Measurements from ENCODE around the gene SYT4.
"Not testable (repeated sequence)": the region's sequence is repeated elsewhere in the genome, so short reads cannot be mapped to it uniquely, and the experiment has no call there.

Gene SYT4, protein sequence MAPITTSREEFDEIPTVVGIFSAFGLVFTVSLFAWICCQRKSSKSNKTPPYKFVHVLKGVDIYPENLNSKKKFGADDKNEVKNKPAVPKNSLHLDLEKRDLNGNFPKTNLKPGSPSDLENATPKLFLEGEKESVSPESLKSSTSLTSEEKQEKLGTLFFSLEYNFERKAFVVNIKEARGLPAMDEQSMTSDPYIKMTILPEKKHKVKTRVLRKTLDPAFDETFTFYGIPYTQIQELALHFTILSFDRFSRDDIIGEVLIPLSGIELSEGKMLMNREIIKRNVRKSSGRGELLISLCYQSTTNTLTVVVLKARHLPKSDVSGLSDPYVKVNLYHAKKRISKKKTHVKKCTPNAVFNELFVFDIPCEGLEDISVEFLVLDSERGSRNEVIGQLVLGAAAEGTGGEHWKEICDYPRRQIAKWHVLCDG

DNA sequence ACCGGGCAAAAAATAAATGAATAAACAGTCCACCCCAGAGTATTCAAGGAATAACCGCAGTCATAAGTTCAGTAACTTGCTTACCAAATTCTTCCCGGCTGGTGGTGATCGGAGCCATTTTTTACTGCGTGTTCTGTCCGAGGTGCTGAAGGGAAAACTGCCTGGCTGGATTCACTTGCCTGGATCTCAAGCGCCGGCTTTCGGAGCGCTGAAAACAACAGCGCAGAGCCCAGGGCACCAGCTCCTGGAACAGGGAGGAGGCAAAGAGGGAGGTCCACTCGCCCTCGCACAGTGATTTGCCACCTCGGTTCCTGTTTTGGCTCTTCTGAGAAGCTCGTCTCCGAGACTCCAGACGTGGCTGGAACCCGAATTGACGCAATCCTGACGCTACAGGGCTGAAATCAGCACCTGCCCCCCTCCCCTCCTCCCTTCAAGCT lies at the start of gene SYT4:
Gene SYT4 (minus strand): TSS at position 327 of the 437 bp plus-strand sequence. CDS start 209 bp downstream, at position 118.
- DNase-seq (ENCODE audit: low read depth in 2 of 2) = no peak

DNA sequence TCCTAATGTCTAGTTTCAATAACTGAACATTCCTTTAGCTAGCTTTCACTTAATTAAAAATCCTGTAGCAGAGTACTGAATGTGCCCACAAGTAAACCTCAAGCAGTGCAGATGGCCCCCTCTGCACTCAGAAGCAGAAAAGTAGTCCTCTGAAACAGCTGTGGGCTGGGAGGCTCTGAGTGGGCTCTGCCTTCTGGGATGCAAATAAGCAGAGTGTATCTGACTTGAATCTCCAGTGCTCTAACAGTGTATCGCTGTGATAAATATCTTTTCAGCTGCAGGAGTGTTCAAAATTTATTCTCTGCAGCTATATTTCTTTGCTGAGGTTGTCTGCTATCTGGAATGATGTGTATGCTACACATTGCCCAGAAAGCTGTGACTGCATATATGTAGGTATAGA lies 44.8 kb upstream of the SYT4 start:
- DNase-seq (ENCODE audit: low read depth in 2 of 2) = no peak

GRCh38 chr18:43314941-43315340 lies 37.7 kb upstream of the SYT4 start:
- no peak for DNase-seq (ENCODE audit: low read depth in 2 of 2)

DNA sequence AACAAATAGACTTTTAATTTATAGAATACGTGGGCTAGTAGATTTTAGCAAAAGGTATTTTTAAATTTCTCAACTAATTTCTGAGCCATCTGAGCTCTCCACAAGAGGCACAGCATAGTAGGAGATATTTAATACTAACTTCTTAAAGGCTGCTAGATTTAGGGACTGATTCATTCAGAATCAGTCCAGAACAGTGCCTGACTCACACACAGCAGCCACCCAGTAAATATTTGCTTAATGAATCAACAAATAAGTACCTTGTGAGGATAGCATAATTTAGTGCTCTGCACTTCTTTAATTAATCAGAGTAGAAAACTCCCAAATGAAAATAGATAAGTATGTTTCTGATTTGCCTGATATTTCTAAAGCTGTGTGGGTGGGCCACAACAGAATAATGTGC lies 35.6 kb upstream of the SYT4 start:
- DNase-seq (ENCODE audit: low read depth in 2 of 2) = no peak

GRCh38 chr18:43310239-43310638 lies 32.9 kb upstream of the SYT4 start:
- DNase-seq (ENCODE audit: low read depth in 2 of 2) = no peak

DNA sequence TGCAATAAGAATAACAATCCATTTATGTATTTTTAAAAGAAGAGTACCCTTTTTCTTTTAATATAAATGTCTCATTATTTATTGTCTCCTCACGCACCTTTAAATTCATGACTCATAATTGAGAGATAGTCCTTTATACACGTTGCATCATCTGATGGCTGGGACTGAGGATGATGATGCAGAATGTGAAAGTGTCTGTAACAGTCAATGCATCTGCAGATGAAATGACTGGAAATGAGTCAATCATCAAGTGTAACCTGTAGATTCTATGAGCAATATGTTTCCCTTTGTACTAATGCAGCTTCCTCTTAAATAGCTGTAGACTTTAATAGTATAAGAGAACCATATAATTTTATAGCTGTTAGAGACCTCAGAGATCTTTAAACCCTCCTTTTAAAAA lies 26.1 kb upstream of the SYT4 start:
- no peak for DNase-seq (ENCODE audit: low read depth in 2 of 2)

DNA sequence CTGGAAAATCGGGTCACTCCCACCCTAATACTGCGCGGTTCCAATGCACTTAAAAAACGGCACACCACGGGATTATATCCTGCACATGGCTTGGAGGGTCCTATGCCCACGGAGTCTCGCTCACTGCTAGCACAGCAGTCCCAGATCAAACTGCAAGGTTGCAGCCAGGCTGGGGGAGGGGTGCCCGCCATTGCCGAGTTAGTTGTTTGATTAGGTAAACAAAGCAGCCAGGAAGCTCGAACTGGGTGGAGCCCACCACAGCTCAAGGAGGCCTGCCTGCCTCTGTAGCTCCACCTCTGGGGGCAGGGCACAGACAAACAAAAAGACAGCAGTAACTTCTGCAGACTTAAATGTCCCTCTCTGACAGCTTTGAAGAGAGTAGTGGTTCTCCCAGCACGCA lies 8.9 kb upstream of the SYT4 start:
- DNase-seq (ENCODE audit: low read depth in 2 of 2) = not testable (repeated sequence)

- DNase-seq (ENCODE audit: low read depth in 2 of 2) = no peak
Observed at GRCh38 chr18:43283299-43283698, 6.0 kb upstream of the SYT4 start.

DNA sequence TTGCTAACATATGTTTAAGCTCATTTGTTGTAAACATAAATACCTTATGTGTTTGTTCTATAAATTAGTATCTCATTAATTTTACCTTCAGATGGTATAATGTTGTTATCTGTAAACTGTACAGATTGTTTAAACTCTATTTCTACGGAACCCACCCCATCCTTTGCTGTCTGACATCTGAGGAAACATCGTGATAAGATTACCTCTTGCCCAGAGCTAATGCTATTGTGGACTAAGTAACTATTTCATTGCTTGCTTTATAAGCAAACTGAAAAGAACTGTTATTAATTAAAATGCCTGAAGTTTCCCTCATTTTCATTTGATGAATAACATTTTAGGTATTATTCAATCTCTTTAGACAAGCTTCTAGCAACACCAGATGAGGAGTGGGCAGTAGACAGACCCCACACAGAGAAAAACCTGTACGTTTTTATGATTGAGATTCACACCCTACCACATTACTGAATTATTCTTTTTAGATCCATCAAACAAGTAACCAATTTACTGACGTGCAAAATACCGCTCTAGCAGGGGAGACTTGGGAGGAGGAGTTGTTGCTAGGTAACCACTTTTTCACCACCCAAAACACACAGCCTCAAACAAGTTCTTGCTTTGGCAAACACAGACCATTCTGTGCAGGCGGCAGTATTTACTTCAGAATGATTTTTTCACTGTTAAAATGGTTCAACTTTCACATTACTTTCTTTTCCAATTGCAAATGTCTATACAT lies 1.9 kb upstream of the SYT4 start:
- DNase-seq (ENCODE audit: low read depth in 2 of 2) = no peak

DNA sequence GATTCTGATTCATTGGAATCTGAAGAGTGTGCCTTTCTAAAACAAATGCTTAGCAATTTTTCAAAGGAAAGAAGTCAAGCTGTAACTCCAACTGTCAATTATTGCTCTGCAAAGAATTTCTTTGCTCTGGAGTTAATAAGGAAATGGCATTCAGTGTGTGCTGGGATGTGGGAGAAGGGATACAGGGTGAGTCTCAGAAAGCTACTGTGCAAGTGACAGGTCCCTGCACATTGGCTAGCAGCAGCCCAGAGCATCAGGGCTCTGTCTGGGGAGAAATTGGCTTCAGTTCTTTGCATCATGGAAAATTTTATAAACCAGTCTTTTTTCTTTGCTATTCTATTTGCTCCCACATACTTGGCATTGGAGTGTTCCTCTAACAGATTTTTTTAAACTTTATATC lies 1.1 kb upstream of the SYT4 start:
- no peak for DNase-seq (ENCODE audit: low read depth in 2 of 2)

- DNase-seq (ENCODE audit: low read depth in 2 of 2) = no peak
Observed at GRCh38 chr18:43276491-43276890, 799 bp downstream of the SYT4 start.

GRCh38 chr18:43275546-43275945 lies 1.7 kb downstream of the SYT4 start:
- no peak for DNase-seq (ENCODE audit: low read depth in 2 of 2)

DNA sequence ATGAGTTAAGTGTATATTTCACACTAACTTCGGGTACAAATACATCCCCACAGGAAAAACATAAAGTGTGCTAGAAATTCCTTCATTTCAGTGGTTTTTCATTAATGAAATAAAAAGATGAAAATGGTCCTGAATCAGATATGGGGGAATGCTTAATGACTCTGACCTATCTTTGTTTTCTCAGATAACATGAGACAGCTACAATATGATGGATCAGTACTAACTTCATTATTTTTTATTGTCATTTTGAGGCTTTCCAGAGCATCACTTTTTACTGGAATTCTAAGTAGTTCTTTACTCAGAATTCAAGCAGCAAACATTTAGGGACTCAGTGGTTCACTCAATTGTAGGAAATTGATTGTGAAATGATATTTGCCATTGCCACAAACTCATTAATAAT lies 2.8 kb downstream of the SYT4 start:
- no peak for DNase-seq (ENCODE audit: low read depth in 2 of 2)

DNA sequence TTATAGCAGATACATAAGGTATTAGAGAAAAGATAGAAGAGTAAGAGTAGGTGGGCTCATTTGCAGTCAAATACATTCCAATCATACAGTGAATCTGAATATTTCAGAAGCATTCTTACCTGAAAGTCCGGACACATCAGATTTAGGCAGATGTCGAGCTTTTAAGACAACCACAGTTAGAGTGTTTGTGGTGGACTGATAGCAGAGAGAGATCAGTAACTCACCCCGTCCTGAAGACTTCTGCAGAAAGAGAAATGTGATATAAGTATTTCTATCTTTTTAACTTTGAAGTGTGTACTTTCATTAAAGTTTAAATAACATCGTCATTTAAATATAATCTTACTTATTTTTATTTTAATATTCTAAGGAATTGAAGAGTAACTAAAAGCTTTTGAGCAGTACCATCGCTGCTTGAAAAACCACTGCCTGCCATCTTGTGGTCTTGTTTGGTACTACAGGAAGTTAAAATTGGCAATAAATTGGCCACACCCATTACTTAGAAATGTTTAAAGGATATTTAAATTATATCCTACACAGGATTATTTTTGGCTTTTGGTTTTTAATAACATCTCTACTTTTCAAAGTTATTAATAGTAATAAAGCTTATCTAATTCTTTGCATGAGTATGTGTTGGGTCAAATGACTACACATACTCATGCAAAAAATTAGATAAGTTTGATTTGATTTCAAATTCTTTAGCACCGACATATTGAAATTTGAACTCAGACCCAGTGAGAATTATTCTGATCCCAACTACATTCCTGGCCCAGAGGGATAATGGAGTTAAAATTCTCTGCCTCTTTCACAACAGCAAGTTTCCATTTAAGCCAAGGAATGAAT lies 5.5 kb downstream of the SYT4 start:
- DNase-seq (ENCODE audit: low read depth in 2 of 2) = no peak

DNA sequence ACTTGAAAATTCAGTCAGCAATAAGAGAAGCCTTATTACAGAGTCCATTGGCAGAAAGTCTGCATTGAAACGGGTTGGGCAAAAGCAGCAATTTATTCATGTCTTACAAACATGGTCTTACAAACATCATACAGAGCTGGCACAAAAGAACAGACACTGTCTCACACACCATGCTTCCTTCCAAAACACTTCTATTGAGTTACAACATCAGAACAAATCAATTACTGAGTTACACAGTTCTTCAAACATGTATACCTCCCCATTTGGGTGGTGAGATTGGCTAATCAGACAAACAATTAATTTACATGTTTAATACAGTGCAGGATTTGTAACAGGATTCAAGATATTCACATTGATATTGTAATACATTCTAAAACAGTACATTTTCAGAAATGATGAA lies 9.5 kb downstream of the SYT4 start:
- DNase-seq (ENCODE audit: low read depth in 2 of 2) = no peak

DNA sequence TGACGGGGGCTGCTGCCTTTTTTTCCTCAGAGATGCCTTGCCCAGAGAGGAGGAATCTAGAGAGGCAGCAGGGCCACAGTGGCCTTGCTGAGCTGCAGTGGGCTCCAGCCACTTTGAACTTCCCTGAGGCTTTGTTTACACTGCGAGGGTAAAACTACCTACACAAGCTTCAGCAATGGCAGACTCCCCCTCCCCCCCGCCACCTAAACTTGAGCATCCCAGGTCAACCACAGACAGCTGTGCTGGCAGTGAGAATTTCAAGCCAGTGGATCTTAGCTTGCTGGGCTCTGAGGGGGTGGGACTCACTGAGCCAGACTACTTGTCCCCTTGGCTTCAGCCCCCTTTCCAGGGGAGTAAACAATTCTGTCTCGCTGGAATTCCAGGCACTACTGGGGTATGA lies 11.8 kb downstream of the SYT4 start:
- no peak for DNase-seq (ENCODE audit: low read depth in 2 of 2)

DNA sequence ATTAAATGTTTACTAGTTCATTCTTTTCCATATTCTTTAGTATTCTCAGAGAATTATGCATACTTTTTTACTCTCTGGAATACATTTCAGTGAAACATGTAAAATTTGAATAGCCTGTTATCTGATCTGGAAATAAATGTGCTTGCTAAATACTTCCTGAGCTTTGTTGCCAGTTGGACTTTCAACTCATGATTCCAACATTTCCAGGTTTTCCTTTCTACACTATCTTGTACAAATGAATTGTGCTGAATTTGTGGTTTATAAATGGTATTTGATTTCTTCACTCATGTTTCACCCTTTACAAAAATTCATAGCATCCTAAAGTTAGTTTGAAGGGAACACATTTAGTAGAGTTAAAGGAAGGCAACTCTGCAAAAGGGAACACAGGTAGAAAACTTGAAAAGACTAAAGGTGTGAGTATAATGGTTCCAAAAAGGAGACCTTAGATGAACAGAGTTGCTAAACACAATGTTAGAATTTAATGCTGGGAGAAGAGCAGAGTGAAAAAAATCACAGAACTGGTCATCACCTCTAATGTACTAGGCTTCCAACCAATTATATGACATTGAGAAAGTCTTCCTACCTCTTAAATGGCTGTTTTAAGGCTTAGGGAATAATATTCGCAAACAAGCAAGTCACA lies 28.6 kb downstream of the SYT4 start:
- no peak for DNase-seq (ENCODE audit: low read depth in 2 of 2)

DNA sequence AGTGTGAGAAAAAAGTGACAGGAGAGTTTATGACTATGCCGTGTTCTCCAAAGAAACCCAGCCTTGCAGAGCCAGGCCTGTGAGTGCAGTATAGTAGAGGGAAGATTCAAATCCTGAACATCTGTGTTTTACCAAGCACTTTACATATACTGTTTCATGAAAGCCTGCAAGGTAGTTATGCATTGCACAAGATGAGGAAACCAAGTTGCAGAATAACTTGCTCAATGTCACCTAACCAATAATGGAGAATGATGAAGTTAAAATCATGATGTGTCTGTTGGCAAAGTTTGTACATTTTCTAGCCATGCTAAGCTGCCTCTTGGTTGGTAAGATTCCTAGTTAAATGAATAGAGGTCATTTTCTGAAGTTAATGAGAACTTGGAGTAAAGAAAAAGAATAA lies 29.3 kb downstream of the SYT4 start:
- DNase-seq (ENCODE audit: low read depth in 2 of 2) = no peak

GRCh38 chr18:43238429-43238828 lies 38.9 kb downstream of the SYT4 start:
- no peak for DNase-seq (ENCODE audit: low read depth in 2 of 2)

- DNase-seq (ENCODE audit: low read depth in 2 of 2) = no peak
Observed at GRCh38 chr18:43236921-43237320, 40.4 kb downstream of the SYT4 start.

- DNase-seq (ENCODE audit: low read depth in 2 of 2) = no peak
Observed at GRCh38 chr18:43234889-43235288, 42.4 kb downstream of the SYT4 start.

DNA sequence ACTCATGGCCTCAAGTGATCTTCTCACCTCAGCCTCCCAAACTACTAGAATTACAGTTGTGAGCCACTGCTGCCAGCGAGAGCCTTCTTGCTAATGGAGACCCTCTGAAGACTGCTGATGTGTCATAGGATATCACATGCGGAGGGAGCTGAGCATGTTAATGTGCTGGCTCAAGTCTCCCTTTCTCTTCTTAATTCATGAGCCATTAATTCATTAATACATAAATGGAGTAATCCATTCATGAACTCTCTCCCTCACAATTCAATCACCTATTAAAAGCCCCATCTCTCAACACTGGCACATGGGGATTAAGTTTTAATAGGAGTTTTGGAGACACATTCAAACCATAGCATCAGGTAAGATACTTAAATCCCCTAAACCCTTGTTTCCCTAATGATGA lies 54.8 kb downstream of the SYT4 start:
- no peak for DNase-seq (ENCODE audit: low read depth in 2 of 2)

All from stimulated activated CD8-positive, alpha-beta memory T cell treated with anti-CD3 and anti-CD28 coated beads, Interleukin-2, amount 100 ng/mL, for 1 hour (primary cell).